ENCODE results near the gene FBXW9.

GRCh38 chr19:12668346-12668745, 28.1 kb downstream of the FBXW9 start:
- TF ChIP-seq CTCF (IDR thresholded peaks at IDR 0.05) (no peak), POLR2AphosphoS5 (IDR thresholded peaks at IDR 0.05) (no peak), EP300 (IDR thresholded peaks at IDR 0.05) (no peak)
